OCI-LY7 (cell line): ENCODE results near the gene CDK6. TPM values are rescaled to one million over a fixed set of nuclear protein-coding genes. Genes with fewer than 3 reads are reported as not detected.

ENCODE experiments used
- BruUV-seq: library from RNA; stranded (reverse); fragments of 400-500 nt; replicated peaks from 2 replicates; lab custom pipeline; 2021; lab: Mats Ljungman, UMichigan
- CTCF ChIA-PET: fragments of 300-600 bp; sonication (Branson Sonifier 250); formaldehyde crosslinking; loops from one replicate; lab custom pipeline; 2022; ENCODE audit warnings: antibody characterized with exemption; ENCODE audit not compliant: unreplicated experiment; lab: Charles Lee
- POLR2A ChIA-PET: fragments of 300-600 bp; sonication (Branson Sonifier 250); formaldehyde crosslinking; loops from one replicate; lab custom pipeline; 2022; ENCODE audit warnings: antibody characterized with exemption; lab: Charles Lee
- DNase-seq: peaks from one replicate; pipeline ENCODE4 v3.0.0-alpha.2; 2015; ENCODE audit warnings: low spot score
- H2AFZ ChIP-seq: fragments of 200-600 bp; sonication (generic), shearing (Covaris generic); 2 replicates; pipeline ENCODE4 v1.6.1; 2014; ENCODE audit warnings: mild to moderate bottlenecking, antibody characterized with exemption, low read length, moderate library complexity
- H3K27ac ChIP-seq: fragments of 200-600 bp; sonication (generic); 2 replicates; pipeline ENCODE4 v1.5.1; 2014; ENCODE audit warnings: mixed run types, low read depth, mild to moderate bottlenecking, moderate library complexity, low read length, inconsistent platforms; ENCODE audit not compliant: poor library complexity, severe bottlenecking
- H3K36me3 ChIP-seq: fragments of 200-600 bp; sonication (generic); 2 replicates; pipeline ENCODE4 v1.6.1; 2014; ENCODE audit warnings: mild to moderate bottlenecking, antibody characterized with exemption, low read length, moderate library complexity, mixed read lengths; ENCODE audit not compliant: insufficient read depth
- H3K4me1 ChIP-seq: fragments of 200-600 bp; sonication (generic); 2 replicates; pipeline ENCODE4 v1.5.1; 2014; ENCODE audit warnings: mild to moderate bottlenecking, low read length; ENCODE audit not compliant: insufficient read depth, poor library complexity, severe bottlenecking
- H3K4me2 ChIP-seq: fragments of 200-600 bp; sonication (generic); 2 replicates; pipeline ENCODE4 v1.6.1; 2014; ENCODE audit warnings: mild to moderate bottlenecking, low read length
- H3K4me3 ChIP-seq: fragments of 200-600 bp; sonication (generic); 2 replicates; pipeline ENCODE4 v1.5.1; 2014; ENCODE audit warnings: mild to moderate bottlenecking, low read depth, low read length; ENCODE audit not compliant: poor library complexity, severe bottlenecking
- H3K79me2 ChIP-seq: fragments of 200-600 bp; sonication (generic); 2 replicates; pipeline ENCODE4 v1.6.1; 2016; ENCODE audit warnings: low read depth, mild to moderate bottlenecking, low read length, moderate library complexity, mixed read lengths; ENCODE audit not compliant: insufficient read depth
- H3K9me2 ChIP-seq: fragments of 200-600 bp; sonication (generic); 2 replicates; pipeline ENCODE4 v1.6.1; 2016; ENCODE audit warnings: mild to moderate bottlenecking, low read length, mixed read lengths; ENCODE audit not compliant: insufficient read depth
- H3K9me3 ChIP-seq: fragments of 200-600 bp; sonication (generic); 2 replicates; pipeline ENCODE4 v1.6.1; 2014; ENCODE audit warnings: mild to moderate bottlenecking, mixed run types, low read length, mixed read lengths
- H4K20me1 ChIP-seq: fragments of 200-600 bp; sonication (generic); 2 replicates; pipeline ENCODE4 v1.6.1; 2014; ENCODE audit warnings: mild to moderate bottlenecking, antibody characterized with exemption, low read length, moderate library complexity, mixed read lengths; ENCODE audit not compliant: insufficient read depth
- CTCF ChIP-seq: fragments of 200-600 bp; sonication (generic); conservative IDR thresholded peaks from 2 replicates; pipeline ENCODE4 v1.5.1; 2014; ENCODE audit warnings: mild to moderate bottlenecking, antibody characterized with exemption, low read length, moderate library complexity, mixed read lengths
- EZH2phosphoT487 ChIP-seq: fragments of 200-600 bp; sonication (generic); IDR thresholded peaks from 2 replicates; pipeline ENCODE4 v1.6.1; 2018; ENCODE audit warnings: low read depth, borderline replicate concordance, mild to moderate bottlenecking, mixed run types, antibody characterized with exemption, low read length, moderate library complexity, mixed read lengths
- intact Hi-C: fragments of 100-400 bp; cut with micrococcal nuclease; formaldehyde crosslinking; loops from one replicate; pipeline ENCODE4 v1.10.0; 2022; ENCODE audit not compliant: unreplicated experiment
- total RNA-seq, 2 experiments: library from RNA; depleted of rRNA in 1 of 2; stranded (reverse); fragments of >200 nt in 1 of 2; shearing (Covaris generic) in 1 of 2; gene quantifications; 2 replicates each; pipeline ENCODE4 v1.2.3, GENCODE V29; 2014 to 2022

Gene CDK6
- total RNA-seq, 2 experiments from 2014 or later, result 35.5 to 44.1 TPM

GRCh38 chr7:92820191-92820590 is 16.2 kb downstream of the CDK6 start:
- DNase-seq, result no peak
- Histone ChIP-seq H3K79me2 (peaks cover 100% of the 10 kb centered on the region), H3K27ac (no peak overlapping the region), H3K4me1 (peaks cover 37% of the 10 kb centered on the region), H2AFZ (no peak overlapping the region; the same call in 1 of the 2 replicates), H3K36me3 (peaks cover 83% of the 10 kb centered on the region), H3K4me3 (no peak overlapping the region), H3K9me2 (no peaks in the 10 kb centered on the region), H4K20me1 (no peaks in the 10 kb centered on the region), H3K9me3 (peaks cover 65% of the 10 kb centered on the region), H3K4me2 (peak overlapping the region; percentile 20; the same call in 1 of the 2 replicates)
- no TSS peak for BruUV-seq
- POLR2A ChIA-PET, result interaction anchor here (0.6 to 5.3 kb wide), 4 partner anchors 11 to 257 kb away, joined by 3 to 45 read pairs (median 9); no protein-coding TSS in a partner anchor
- intact Hi-C loops, result no loop called here
- no peak for TF ChIP-seq EZH2phosphoT487
- TF ChIP-seq CTCF, result no peak
- CTCF ChIA-PET, result no interaction called here

- ChIA-PET CTCF (interaction anchor here (1.3 kb wide), 1 partner anchor 16 kb away, joined by 3 read pairs; no protein-coding TSS in a partner anchor), POLR2A (interaction anchor here (0.9 to 5.3 kb wide), 7 partner anchors 10 to 289 kb away, joined by 3 to 45 read pairs (median 4); partner anchors contain the start of genes PEX1 and RBM48)
- Histone ChIP-seq H3K27ac (no peak overlapping the region), H3K4me1 (peaks cover 49% of the 10 kb centered on the region), H3K4me2 (no peak overlapping the region), H3K9me2 (no peaks in the 10 kb centered on the region), H4K20me1 (no peaks in the 10 kb centered on the region), H3K36me3 (peaks cover 65% of the 10 kb centered on the region), H3K4me3 (no peak overlapping the region), H2AFZ (no peak overlapping the region), H3K9me3 (peaks cover 56% of the 10 kb centered on the region), H3K79me2 (peaks cover 91% of the 10 kb centered on the region)
- DNase-seq, result no peak
- TF ChIP-seq EZH2phosphoT487 (no peak), CTCF (no peak)
- no TSS peak for BruUV-seq
- intact Hi-C loops, result loop anchor here (10.0 kb wide), 1 partner anchor 1247 kb away; no protein-coding TSS in a partner anchor
Measured at GRCh38 chr7:92817398-92817797, 19.0 kb downstream of the CDK6 start.

- DNase-seq, result no peak
- CTCF ChIA-PET, result no interaction called here
- no peak for TF ChIP-seq CTCF
- no peak for TF ChIP-seq EZH2phosphoT487
- H3K9me2 ChIP-seq, result no peaks in the 10 kb centered on the region
- peaks cover 60% of the 10 kb centered on the region for H3K4me1 ChIP-seq
- H2AFZ ChIP-seq, result no peak overlapping the region
- no TSS peak for BruUV-seq
- H3K79me2 ChIP-seq, result peaks cover 91% of the 10 kb centered on the region
- intact Hi-C loops, result loop anchor here (10.0 kb wide), 1 partner anchor 1249 kb away; no protein-coding TSS in a partner anchor
- peaks cover 51% of the 10 kb centered on the region for H3K9me3 ChIP-seq
- POLR2A ChIA-PET, result interaction anchor here (0.5 to 5.3 kb wide), 3 partner anchors 16 to 545 kb away, joined by 3 to 45 read pairs (median 4); no protein-coding TSS in a partner anchor
- H3K4me3 ChIP-seq, result peak overlapping the region; percentile 22
- H3K4me2 ChIP-seq, result peak overlapping the region; percentile 56
- H3K27ac ChIP-seq, result peak overlapping the region; percentile 100
- H3K36me3 ChIP-seq, result peaks cover 61% of the 10 kb centered on the region
- no peaks in the 10 kb centered on the region for H4K20me1 ChIP-seq
Measured at GRCh38 chr7:92815412-92815811, 21.0 kb downstream of the CDK6 start.
